ENCODE measurements around the gene CIAO1. TPM values are rescaled to one million over a fixed set of nuclear protein-coding genes. Genes with fewer than 3 reads are reported as not detected.

The CIAO1 gene
- total and polyA plus RNA-seq, 2 of the 13 experiments (the other 11 are each of a cell fraction or from before 2014, with no cell fraction given) = 99.3 to 120 TPM

DNA sequence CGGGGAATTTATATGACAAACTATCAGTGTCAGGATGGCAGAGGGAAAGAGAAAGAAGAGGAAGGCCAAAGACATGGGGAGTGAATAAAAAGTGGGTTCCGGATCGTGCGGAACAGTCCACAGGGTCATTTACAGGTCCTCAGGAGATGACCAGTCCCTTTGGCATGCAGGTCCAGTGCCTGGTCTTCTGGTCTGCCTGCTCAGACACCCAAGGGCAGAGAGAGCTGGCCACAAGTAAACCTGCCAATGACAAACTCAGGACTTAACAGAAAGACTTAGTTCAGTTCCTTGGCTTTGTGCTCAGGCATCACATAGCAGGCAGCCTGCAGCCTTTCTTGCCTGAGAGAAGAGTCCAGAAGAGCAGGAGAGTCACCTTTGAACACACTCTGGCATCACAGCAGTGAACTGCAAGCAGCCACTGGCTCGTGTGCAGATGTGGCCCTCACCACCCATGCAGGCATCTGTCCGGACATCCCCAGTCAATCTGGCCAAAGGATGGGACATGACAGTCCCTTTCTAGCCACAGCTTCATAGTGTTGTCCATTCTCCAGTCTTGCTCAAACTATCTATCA, 14.2 kb upstream of the CIAO1 start (continued):
- TF ChIP-seq ZBED4 (CRISPR knock-in tag; IDR thresholded peaks at IDR 0.05; ENCODE audit: borderline replicate concordance) = no peak
- TF ChIP-seq ETV5 (CRISPR knock-in tag; IDR thresholded peaks at IDR 0.05; ENCODE audit: borderline replicate concordance) = peak; percentile 44; the same call in 1 of the 2 replicates
- no peak for TF ChIP-seq KDM5A (IDR thresholded peaks at IDR 0.05; ENCODE audit: borderline replicate concordance, low read length)
- peak; percentile 85 for TF ChIP-seq MIER3 (CRISPR knock-in tag; IDR thresholded peaks at IDR 0.05; ENCODE audit: borderline replicate concordance)
- no peak for TF ChIP-seq RFXAP (CRISPR knock-in tag; IDR thresholded peaks at IDR 0.05; ENCODE audit: borderline replicate concordance)
- no peak for TF ChIP-seq ZNF263 (CRISPR knock-in tag; IDR thresholded peaks at IDR 0.05)
- no peak for TF ChIP-seq ZBTB25 (CRISPR knock-in tag; IDR thresholded peaks at IDR 0.05)
- TF ChIP-seq ZNF678 (CRISPR knock-in tag; IDR thresholded peaks at IDR 0.05) = no peak
- TF ChIP-seq, protein P1, sequence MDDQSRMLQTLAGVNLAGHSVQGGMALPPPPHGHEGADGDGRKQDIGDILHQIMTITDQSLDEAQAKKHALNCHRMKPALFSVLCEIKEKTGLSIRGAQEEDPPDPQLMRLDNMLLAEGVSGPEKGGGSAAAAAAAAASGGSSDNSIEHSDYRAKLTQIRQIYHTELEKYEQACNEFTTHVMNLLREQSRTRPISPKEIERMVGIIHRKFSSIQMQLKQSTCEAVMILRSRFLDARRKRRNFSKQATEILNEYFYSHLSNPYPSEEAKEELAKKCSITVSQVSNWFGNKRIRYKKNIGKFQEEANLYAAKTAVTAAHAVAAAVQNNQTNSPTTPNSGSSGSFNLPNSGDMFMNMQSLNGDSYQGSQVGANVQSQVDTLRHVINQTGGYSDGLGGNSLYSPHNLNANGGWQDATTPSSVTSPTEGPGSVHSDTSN (CRISPR knock-in tag; IDR thresholded peaks at IDR 0.05; ENCODE audit: borderline replicate concordance) = no peak
- TF ChIP-seq ATAD3A (CRISPR knock-in tag; IDR thresholded peaks at IDR 0.05) = no peak
- TF ChIP-seq ZNF564 (CRISPR knock-in tag; IDR thresholded peaks at IDR 0.05) = no peak
- TF ChIP-seq KDM3A (CRISPR knock-in tag; IDR thresholded peaks at IDR 0.05; ENCODE audit: low read depth) = no peak
- no peak for TF ChIP-seq NCOA2 (CRISPR knock-in tag; IDR thresholded peaks at IDR 0.05)
- no peak for TF ChIP-seq ZNF703 (CRISPR knock-in tag; IDR thresholded peaks at IDR 0.05; ENCODE audit: borderline replicate concordance)
- TF ChIP-seq PHF5A (CRISPR knock-in tag; IDR thresholded peaks at IDR 0.05; ENCODE audit: low read depth, unreplicated experiment) = peak; percentile 47
- TF ChIP-seq, protein P2, sequence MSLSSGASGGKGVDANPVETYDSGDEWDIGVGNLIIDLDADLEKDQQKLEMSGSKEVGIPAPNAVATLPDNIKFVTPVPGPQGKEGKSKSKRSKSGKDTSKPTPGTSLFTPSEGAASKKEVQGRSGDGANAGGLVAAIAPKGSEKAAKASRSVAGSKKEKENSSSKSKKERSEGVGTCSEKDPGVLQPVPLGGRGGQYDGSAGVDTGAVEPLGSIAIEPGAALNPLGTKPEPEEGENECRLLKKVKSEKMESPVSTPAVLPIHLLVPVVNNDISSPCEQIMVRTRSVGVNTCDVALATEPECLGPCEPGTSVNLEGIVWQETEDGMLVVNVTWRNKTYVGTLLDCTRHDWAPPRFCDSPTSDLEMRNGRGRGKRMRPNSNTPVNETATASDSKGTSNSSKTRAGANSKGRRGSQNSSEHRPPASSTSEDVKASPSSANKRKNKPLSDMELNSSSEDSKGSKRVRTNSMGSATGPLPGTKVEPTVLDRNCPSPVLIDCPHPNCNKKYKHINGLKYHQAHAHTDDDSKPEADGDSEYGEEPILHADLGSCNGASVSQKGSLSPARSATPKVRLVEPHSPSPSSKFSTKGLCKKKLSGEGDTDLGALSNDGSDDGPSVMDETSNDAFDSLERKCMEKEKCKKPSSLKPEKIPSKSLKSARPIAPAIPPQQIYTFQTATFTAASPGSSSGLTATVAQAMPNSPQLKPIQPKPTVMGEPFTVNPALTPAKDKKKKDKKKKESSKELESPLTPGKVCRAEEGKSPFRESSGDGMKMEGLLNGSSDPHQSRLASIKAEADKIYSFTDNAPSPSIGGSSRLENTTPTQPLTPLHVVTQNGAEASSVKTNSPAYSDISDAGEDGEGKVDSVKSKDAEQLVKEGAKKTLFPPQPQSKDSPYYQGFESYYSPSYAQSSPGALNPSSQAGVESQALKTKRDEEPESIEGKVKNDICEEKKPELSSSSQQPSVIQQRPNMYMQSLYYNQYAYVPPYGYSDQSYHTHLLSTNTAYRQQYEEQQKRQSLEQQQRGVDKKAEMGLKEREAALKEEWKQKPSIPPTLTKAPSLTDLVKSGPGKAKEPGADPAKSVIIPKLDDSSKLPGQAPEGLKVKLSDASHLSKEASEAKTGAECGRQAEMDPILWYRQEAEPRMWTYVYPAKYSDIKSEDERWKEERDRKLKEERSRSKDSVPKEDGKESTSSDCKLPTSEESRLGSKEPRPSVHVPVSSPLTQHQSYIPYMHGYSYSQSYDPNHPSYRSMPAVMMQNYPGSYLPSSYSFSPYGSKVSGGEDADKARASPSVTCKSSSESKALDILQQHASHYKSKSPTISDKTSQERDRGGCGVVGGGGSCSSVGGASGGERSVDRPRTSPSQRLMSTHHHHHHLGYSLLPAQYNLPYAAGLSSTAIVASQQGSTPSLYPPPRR (CRISPR knock-in tag; IDR thresholded peaks at IDR 0.05; ENCODE audit: borderline replicate concordance) = no peak; the same call in 1 of the 2 replicates
- no peak for TF ChIP-seq ZFP82 (CRISPR knock-in tag; IDR thresholded peaks at IDR 0.05; ENCODE audit: borderline replicate concordance)

Data from HepG2 (cell line).